Measurements from ENCODE around the gene DAGLA. TPM values are rescaled to one million over a fixed set of nuclear protein-coding genes. Genes with fewer than 3 reads are reported as not detected.

The DAGLA gene
- total RNA-seq, 1 donor from 2014 or later: 5.1 TPM

GRCh38 chr11:61718046-61718531 is 37.9 kb downstream of the DAGLA start:
- no peak for TF ChIP-seq CTCF (IDR thresholded peaks at IDR 0.05)

GRCh38 chr11:61718621-61719302 is 38.6 kb downstream of the DAGLA start:
- Mint-ChIP-seq H3K27ac (ENCODE audit: unreplicated experiment) (peak overlapping the region; percentile 71), H3K4me3 (ENCODE audit: unreplicated experiment) (peak overlapping the region; percentile 75), H3K9me3 (ENCODE audit: unreplicated experiment) (no peaks in the 10 kb centered on the region), H3K4me1 (ENCODE audit: unreplicated experiment) (peaks cover 23% of the 10 kb centered on the region), H3K36me3 (ENCODE audit: unreplicated experiment) (no peaks in the 10 kb centered on the region), H3K27me3 (ENCODE audit: unreplicated experiment) (no peaks in the 10 kb centered on the region)
- no peak for DNase-seq (ENCODE audit: extremely low spot score, unreplicated experiment)
- no peak for TF ChIP-seq CTCF (IDR thresholded peaks at IDR 0.05)

More at GRCh38 chr11:61718046-61718531, 37.9 kb downstream of the DAGLA start:
- Mint-ChIP-seq H3K9me3 (ENCODE audit: unreplicated experiment) (no peaks in the 10 kb centered on the region), H3K27ac (ENCODE audit: unreplicated experiment) (peak overlapping the region; percentile 71), H3K36me3 (ENCODE audit: unreplicated experiment) (no peaks in the 10 kb centered on the region), H3K27me3 (ENCODE audit: unreplicated experiment) (no peaks in the 10 kb centered on the region), H3K4me1 (ENCODE audit: unreplicated experiment) (peaks cover 23% of the 10 kb centered on the region), H3K4me3 (ENCODE audit: unreplicated experiment) (peak overlapping the region; percentile 75)
- DNase-seq (ENCODE audit: extremely low spot score, unreplicated experiment): no peak

DNA sequence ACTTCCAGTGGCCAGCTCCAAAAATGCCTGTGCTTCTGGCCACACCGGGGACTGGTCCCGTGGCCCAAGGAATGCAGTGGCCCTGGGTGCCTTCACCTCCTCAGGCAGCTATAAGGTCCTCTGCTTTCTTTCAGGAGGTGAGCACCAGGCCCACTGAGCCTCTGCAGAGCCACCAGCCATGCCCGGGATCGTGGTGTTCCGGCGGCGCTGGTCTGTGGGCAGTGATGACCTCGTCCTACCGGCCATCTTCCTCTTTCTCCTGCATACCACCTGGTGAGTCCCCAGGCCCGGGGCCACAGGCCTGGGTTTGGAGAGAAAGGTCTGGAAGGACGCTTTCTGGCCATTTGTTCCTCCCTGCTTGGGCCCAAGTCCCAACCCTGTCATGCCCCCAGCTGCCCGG is 39.8 kb downstream of the DAGLA start:
- Mint-ChIP-seq H3K36me3 (ENCODE audit: unreplicated experiment) (no peaks in the 10 kb centered on the region), H3K4me3 (ENCODE audit: unreplicated experiment) (no peak overlapping the region), H3K9me3 (ENCODE audit: unreplicated experiment) (no peaks in the 10 kb centered on the region), H3K27me3 (ENCODE audit: unreplicated experiment) (no peaks in the 10 kb centered on the region), H3K4me1 (ENCODE audit: unreplicated experiment) (peaks cover 23% of the 10 kb centered on the region), H3K27ac (ENCODE audit: unreplicated experiment) (no peak overlapping the region)
- no peak for DNase-seq (ENCODE audit: extremely low spot score, unreplicated experiment)
- no peak for TF ChIP-seq CTCF (IDR thresholded peaks at IDR 0.05)

- TF ChIP-seq CTCF (IDR thresholded peaks at IDR 0.05): no peak
- no peak overlapping the region for H3K4me3 Mint-ChIP-seq (ENCODE audit: unreplicated experiment)
- DNase-seq (ENCODE audit: extremely low spot score, unreplicated experiment): no peak
- no peak overlapping the region for H3K27ac Mint-ChIP-seq (ENCODE audit: unreplicated experiment)
- no peaks in the 10 kb centered on the region for H3K36me3 Mint-ChIP-seq (ENCODE audit: unreplicated experiment)
- no peaks in the 10 kb centered on the region for H3K9me3 Mint-ChIP-seq (ENCODE audit: unreplicated experiment)
- H3K27me3 Mint-ChIP-seq (ENCODE audit: unreplicated experiment): no peaks in the 10 kb centered on the region
- peaks cover 23% of the 10 kb centered on the region for H3K4me1 Mint-ChIP-seq (ENCODE audit: unreplicated experiment)
Measured at GRCh38 chr11:61720597-61720996, 40.4 kb downstream of the DAGLA start.

GRCh38 chr11:61724437-61724836 is 44.2 kb downstream of the DAGLA start:
- Mint-ChIP-seq H3K9me3 (ENCODE audit: unreplicated experiment) (no peaks in the 10 kb centered on the region), H3K27ac (ENCODE audit: unreplicated experiment) (no peak overlapping the region), H3K4me1 (ENCODE audit: unreplicated experiment) (peaks cover 5% of the 10 kb centered on the region), H3K27me3 (ENCODE audit: unreplicated experiment) (no peaks in the 10 kb centered on the region), H3K4me3 (ENCODE audit: unreplicated experiment) (no peak overlapping the region), H3K36me3 (ENCODE audit: unreplicated experiment) (peaks cover 4% of the 10 kb centered on the region)
- no peak for TF ChIP-seq CTCF (IDR thresholded peaks at IDR 0.05)
- no peak for DNase-seq (ENCODE audit: extremely low spot score, unreplicated experiment)
